HG02623 (cell line): ENCODE data around the gene LIMK1.

Experiments
- ATAC-seq: cut with Tn5 transposase; IDR thresholded peaks from one replicate; pipeline ENCODE4 v1.9.1; 2021; ENCODE audit warnings: moderate library complexity; ENCODE audit not compliant: unreplicated experiment

LIMK1 gene

GRCh38 chr7:74053589-74054186, 29.9 kb upstream of the LIMK1 start:
- no peak for ATAC-seq

- no peak for ATAC-seq
Observed at GRCh38 chr7:74056096-74056915, 27.3 kb upstream of the LIMK1 start.

- ATAC-seq, result no peak
Observed at GRCh38 chr7:74057216-74057925, 26.2 kb upstream of the LIMK1 start.

- no peak for ATAC-seq
Observed at GRCh38 chr7:74057987-74058386, 25.6 kb upstream of the LIMK1 start.

- ATAC-seq, result no peak
Observed at GRCh38 chr7:74058486-74058885, 25.1 kb upstream of the LIMK1 start.

GRCh38 chr7:74059037-74059436, 24.6 kb upstream of the LIMK1 start:
- ATAC-seq, result no peak

GRCh38 chr7:74059681-74060588, 23.7 kb upstream of the LIMK1 start:
- ATAC-seq, result no peak

GRCh38 chr7:74061840-74062539, 21.6 kb upstream of the LIMK1 start:
- ATAC-seq, result no peak

GRCh38 chr7:74063223-74063641, 20.4 kb upstream of the LIMK1 start:
- ATAC-seq, result no peak

- ATAC-seq, result no peak
Observed at GRCh38 chr7:74063646-74064045, 20.0 kb upstream of the LIMK1 start.

- no peak for ATAC-seq
Observed at GRCh38 chr7:74064696-74065095, 18.9 kb upstream of the LIMK1 start.

GRCh38 chr7:74066626-74067025, 17.0 kb upstream of the LIMK1 start:
- ATAC-seq, result no peak

- no peak for ATAC-seq
Observed at GRCh38 chr7:74068378-74069085, 15.1 kb upstream of the LIMK1 start.

- ATAC-seq, result no peak
Observed at GRCh38 chr7:74069086-74069541, 14.5 kb upstream of the LIMK1 start.

GRCh38 chr7:74069790-74070618, 13.6 kb upstream of the LIMK1 start:
- ATAC-seq, result no peak

- no peak for ATAC-seq
Observed at GRCh38 chr7:74070619-74070921, 13.0 kb upstream of the LIMK1 start.

GRCh38 chr7:74071121-74071520, 12.5 kb upstream of the LIMK1 start:
- no peak for ATAC-seq

- ATAC-seq, result no peak
Observed at GRCh38 chr7:74074770-74075169, 8.8 kb upstream of the LIMK1 start.

GRCh38 chr7:74078461-74078860, 5.1 kb upstream of the LIMK1 start:
- ATAC-seq, result no peak
